ENCODE results near the gene CLPTM1. TPM values are rescaled to one million over a fixed set of nuclear protein-coding genes. Genes with fewer than 3 reads are reported as not detected.

CLPTM1 gene
- total RNA-seq, 1 donor from 2014 or later: 40.7 TPM

GRCh38 chr19:44942067-44942571 lies 13.1 kb upstream of the CLPTM1 start, which contains the start of gene APOC4:
APOC4 (plus strand) TSS chr19:44942237; CDS start chr19:44942278, 41 bp downstream.
- H3K4me3 ChIP-seq (ENCODE audit: low read length in 3 of 3): no peak within 1 kb of the TSS
- H3K36me3 ChIP-seq (ENCODE audit: control insufficient read depth in 3 of 3, insufficient read depth in 3 of 3, low read length in 3 of 3): no peaks in the 10 kb centered on the region

DNA sequence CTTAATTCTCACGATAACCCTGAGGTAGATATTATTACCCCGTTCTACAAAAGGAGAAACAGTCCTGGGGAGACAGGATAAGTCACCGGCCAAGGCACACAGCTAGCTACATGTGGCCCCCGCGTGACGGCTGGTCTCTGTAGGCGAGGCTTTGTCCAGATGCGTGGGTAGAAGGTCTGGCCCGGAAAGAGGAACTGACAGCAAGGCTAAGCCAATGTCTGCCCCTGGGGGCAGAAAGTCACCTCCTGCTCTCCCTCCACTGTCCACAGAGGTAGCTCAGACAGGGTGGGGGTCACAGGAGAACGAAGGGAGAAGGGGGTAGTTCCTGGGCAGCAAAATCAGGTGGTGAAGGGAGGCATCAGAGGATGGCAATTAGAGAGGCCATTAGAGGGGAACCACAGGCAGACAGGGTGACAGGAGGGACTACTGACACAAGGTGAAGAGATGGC lies 11.4 kb upstream of the CLPTM1 start:
- Histone ChIP-seq H3K27ac (ENCODE audit: low read depth, low read length) (no peak overlapping the region), H3K9ac (ENCODE audit: low read depth in 1 of 3, low read length in 3 of 3) (no peak overlapping the region)

More at GRCh38 chr19:44942067-44942571, 13.1 kb upstream of the CLPTM1 start, which contains the start of gene APOC4:
- no peaks in the 10 kb centered on the region for H3K27me3 ChIP-seq (ENCODE audit: control insufficient read depth in 3 of 3, insufficient read depth in 3 of 3, low read length in 3 of 3)
- H3K27ac ChIP-seq (ENCODE audit: low read depth, low read length): no peak within 1 kb of the TSS
- no peaks in the 10 kb centered on the region for H3K9me3 ChIP-seq (ENCODE audit: control insufficient read depth in 3 of 3, low read length in 3 of 3)
- no peaks in the 10 kb centered on the region for H3K4me1 ChIP-seq (ENCODE audit: control insufficient read depth in 3 of 3, insufficient read depth in 3 of 3, low read length in 3 of 3)
- H3K9ac ChIP-seq (ENCODE audit: low read depth in 1 of 3, low read length in 3 of 3): no peak within 1 kb of the TSS

DNA sequence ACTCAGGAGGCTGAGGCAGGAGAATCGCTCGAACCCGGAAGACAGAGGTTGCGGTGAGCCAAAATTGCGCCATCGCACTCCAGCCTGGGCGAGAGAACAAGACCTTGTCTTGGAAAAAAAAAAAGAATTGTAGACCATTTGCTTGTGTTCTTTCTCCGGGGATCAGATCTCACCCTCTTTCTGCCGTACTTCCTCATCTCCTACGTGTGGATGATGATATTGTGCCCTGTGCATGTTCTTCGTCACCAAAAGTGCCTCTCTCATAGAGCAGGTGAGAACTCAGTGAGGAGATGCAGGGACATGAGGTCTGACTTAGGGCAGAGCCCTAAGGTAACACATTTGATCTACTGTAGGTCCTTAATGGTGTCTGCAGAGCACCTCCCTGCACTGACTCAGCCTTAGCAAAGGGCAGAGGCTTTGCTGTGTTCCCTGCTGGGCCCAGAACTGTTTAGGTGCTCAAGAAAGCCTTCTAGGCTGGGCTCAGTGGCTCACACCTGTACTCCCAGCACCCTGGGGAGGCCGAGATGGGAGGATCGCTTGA lies 8.1 kb upstream of the CLPTM1 start:
- Histone ChIP-seq H3K9me3 (ENCODE audit: control insufficient read depth in 3 of 3, low read length in 3 of 3) (no peaks in the 10 kb centered on the region), H3K27ac (ENCODE audit: low read depth, low read length) (no peak overlapping the region), H3K9ac (ENCODE audit: low read depth in 1 of 3, low read length in 3 of 3) (no peak overlapping the region), H3K36me3 (ENCODE audit: control insufficient read depth in 3 of 3, insufficient read depth in 3 of 3, low read length in 3 of 3) (peaks cover 4 to 7% (median 4%) of the 10 kb centered on the region in 3 donors), H3K27me3 (ENCODE audit: control insufficient read depth in 3 of 3, insufficient read depth in 3 of 3, low read length in 3 of 3) (no peaks in the 10 kb centered on the region), H3K4me3 (ENCODE audit: low read length in 3 of 3) (no peak overlapping the region), H3K4me1 (ENCODE audit: control insufficient read depth in 3 of 3, insufficient read depth in 3 of 3, low read length in 3 of 3) (peaks cover 7 to 11% (median 9%) of the 10 kb centered on the region in 3 donors)

More for the DNA sequence above, 11.4 kb upstream of the CLPTM1 start:
- Histone ChIP-seq H3K9me3 (ENCODE audit: control insufficient read depth in 3 of 3, low read length in 3 of 3) (no peaks in the 10 kb centered on the region), H3K27me3 (ENCODE audit: control insufficient read depth in 3 of 3, insufficient read depth in 3 of 3, low read length in 3 of 3) (no peaks in the 10 kb centered on the region), H3K4me1 (ENCODE audit: control insufficient read depth in 3 of 3, insufficient read depth in 3 of 3, low read length in 3 of 3) (no peaks in the 10 kb centered on the region), H3K36me3 (ENCODE audit: control insufficient read depth in 3 of 3, insufficient read depth in 3 of 3, low read length in 3 of 3) (no peaks in the 10 kb centered on the region), H3K4me3 (ENCODE audit: low read length in 3 of 3) (no peak overlapping the region)

- Histone ChIP-seq H3K27me3 (ENCODE audit: control insufficient read depth in 3 of 3, insufficient read depth in 3 of 3, low read length in 3 of 3) (no peaks in the 10 kb centered on the region), H3K4me3 (ENCODE audit: low read length in 3 of 3) (no peak overlapping the region), H3K9ac (ENCODE audit: low read depth in 1 of 3, low read length in 3 of 3) (no peak overlapping the region), H3K4me1 (ENCODE audit: control insufficient read depth in 3 of 3, insufficient read depth in 3 of 3, low read length in 3 of 3) (peaks cover 7 to 12% (median 10%) of the 10 kb centered on the region in 3 donors), H3K9me3 (ENCODE audit: control insufficient read depth in 3 of 3, low read length in 3 of 3) (no peaks in the 10 kb centered on the region), H3K36me3 (ENCODE audit: control insufficient read depth in 3 of 3, insufficient read depth in 3 of 3, low read length in 3 of 3) (peaks cover 4 to 7% (median 5%) of the 10 kb centered on the region in 3 donors), H3K27ac (ENCODE audit: low read depth, low read length) (no peak overlapping the region)
Observed at GRCh38 chr19:44948237-44948636, 6.9 kb upstream of the CLPTM1 start.

- Histone ChIP-seq H3K27ac (ENCODE audit: low read depth, low read length) (no peak overlapping the region), H3K4me3 (ENCODE audit: low read length in 3 of 3) (no peak overlapping the region), H3K27me3 (ENCODE audit: control insufficient read depth in 3 of 3, insufficient read depth in 3 of 3, low read length in 3 of 3) (no peaks in the 10 kb centered on the region), H3K9ac (ENCODE audit: low read depth in 1 of 3, low read length in 3 of 3) (no peak overlapping the region), H3K9me3 (ENCODE audit: control insufficient read depth in 3 of 3, low read length in 3 of 3) (no peaks in the 10 kb centered on the region), H3K36me3 (ENCODE audit: control insufficient read depth in 3 of 3, insufficient read depth in 3 of 3, low read length in 3 of 3) (peaks cover 4 to 7% (median 5%) of the 10 kb centered on the region in 3 donors), H3K4me1 (ENCODE audit: control insufficient read depth in 3 of 3, insufficient read depth in 3 of 3, low read length in 3 of 3) (peaks cover 13 to 18% (median 16%) of the 10 kb centered on the region in 3 donors)
Observed at GRCh38 chr19:44948763-44949374, 6.3 kb upstream of the CLPTM1 start.

DNA sequence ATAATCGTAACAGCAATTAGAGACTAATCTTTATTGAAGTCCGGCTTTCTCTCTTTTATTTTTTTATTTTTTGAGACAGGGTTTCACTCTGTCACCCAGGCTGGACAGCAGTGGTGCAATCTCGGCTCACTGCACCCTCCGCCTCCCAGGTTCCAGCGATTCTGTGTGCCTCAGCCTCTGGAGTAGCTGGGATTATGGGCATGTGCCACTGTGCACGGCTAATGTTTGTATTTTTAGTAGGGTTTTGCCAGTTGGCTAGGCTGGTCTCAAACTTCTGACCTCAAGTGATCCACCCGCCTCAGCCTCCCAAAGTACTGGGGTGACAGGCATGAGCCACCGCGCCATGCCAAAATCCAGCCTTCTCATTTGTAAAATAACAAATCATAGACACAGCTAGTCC lies 5.6 kb upstream of the CLPTM1 start:
- Histone ChIP-seq H3K27ac (ENCODE audit: low read depth, low read length) (no peak overlapping the region), H3K4me3 (ENCODE audit: low read length in 3 of 3) (no peak overlapping the region), H3K27me3 (ENCODE audit: control insufficient read depth in 3 of 3, insufficient read depth in 3 of 3, low read length in 3 of 3) (no peaks in the 10 kb centered on the region), H3K9me3 (ENCODE audit: control insufficient read depth in 3 of 3, low read length in 3 of 3) (no peaks in the 10 kb centered on the region), H3K4me1 (ENCODE audit: control insufficient read depth in 3 of 3, insufficient read depth in 3 of 3, low read length in 3 of 3) (peaks cover 17 to 23% (median 20%) of the 10 kb centered on the region in 3 donors), H3K36me3 (ENCODE audit: control insufficient read depth in 3 of 3, insufficient read depth in 3 of 3, low read length in 3 of 3) (peaks cover 4 to 7% (median 5%) of the 10 kb centered on the region in 3 donors), H3K9ac (ENCODE audit: low read depth in 1 of 3, low read length in 3 of 3) (no peak overlapping the region)

DNA sequence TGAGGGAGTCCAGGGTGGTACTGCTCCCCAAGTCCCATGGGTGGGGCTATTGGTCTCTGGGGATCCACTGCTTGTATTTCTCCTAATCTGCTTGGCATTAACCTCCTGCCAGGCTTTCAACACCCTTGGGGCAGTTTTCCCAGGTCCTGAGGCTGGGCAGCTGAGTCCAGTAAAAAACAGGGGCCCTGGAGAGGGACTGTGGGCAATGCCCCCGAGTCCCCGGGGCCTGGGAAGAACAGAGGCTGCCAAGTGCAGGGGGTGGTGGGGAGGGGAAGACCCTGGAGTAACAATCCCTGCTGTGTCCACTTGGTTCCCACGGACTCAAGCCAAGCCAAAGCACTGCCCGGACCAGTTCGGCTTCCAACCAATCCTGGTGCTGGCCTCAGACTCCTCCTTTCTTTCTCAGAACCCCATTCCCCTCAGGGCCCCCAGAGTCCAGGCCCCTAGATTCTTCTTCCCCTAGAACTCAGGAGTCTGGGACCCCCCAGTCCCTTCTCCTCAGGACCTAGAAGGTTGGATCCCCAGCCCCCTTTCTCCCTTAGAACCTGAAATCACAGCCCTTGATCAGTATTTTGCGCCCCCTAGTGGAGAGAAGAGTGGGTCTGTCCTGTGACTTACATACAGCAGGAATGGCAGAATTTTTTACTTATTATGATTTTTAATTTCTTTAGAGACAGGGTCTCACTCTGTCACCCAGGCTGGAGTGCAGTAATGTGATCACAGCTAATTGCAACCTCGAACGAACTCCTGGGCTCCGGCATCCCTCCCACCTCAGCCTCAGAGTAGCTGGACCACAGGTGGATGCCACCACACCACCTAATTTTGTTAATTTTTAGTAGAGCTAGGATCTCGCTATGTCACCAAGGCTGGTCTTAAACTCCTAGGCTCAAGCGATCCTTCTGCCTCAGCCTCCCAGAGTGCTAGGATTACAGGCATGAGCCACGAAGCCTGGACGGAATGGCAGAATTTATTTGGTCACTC lies 3.7 kb upstream of the CLPTM1 start:
- peak overlapping the region in 2 of 3 donors; percentile 50 to 68 for H3K9ac ChIP-seq (ENCODE audit: low read depth in 1 of 3, low read length in 3 of 3)
- H3K27me3 ChIP-seq (ENCODE audit: control insufficient read depth in 3 of 3, insufficient read depth in 3 of 3, low read length in 3 of 3): no peaks in the 10 kb centered on the region
- peak overlapping the region; percentile 25 for H3K27ac ChIP-seq (ENCODE audit: low read depth, low read length)
- peaks cover 26 to 38% (median 31%) of the 10 kb centered on the region in 3 donors for H3K4me1 ChIP-seq (ENCODE audit: control insufficient read depth in 3 of 3, insufficient read depth in 3 of 3, low read length in 3 of 3)
- H3K36me3 ChIP-seq (ENCODE audit: control insufficient read depth in 3 of 3, insufficient read depth in 3 of 3, low read length in 3 of 3): peaks cover 4 to 7% (median 5%) of the 10 kb centered on the region in 3 donors
- no peaks in the 10 kb centered on the region for H3K9me3 ChIP-seq (ENCODE audit: control insufficient read depth in 3 of 3, low read length in 3 of 3)
- H3K4me3 ChIP-seq (ENCODE audit: low read length in 3 of 3): no peak overlapping the region

DNA sequence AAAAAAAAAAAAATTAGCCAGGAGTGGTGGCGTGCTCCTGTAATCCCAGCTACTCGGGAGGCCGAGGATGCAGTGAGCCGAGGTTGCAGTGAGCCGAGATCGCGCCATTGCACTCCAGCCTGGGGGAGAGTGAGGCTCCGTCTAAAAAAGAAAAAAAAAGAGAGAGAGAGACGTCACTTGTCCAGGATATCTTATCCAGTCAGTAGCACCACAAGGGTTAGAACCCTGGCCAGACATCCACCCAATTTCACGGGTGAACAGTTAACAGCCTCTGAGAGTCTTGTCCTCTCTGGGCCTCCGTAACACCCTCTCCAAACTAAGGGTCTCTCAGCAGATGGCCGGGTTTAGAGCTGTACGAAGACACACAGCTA lies 917 bp upstream of the CLPTM1 start:
- no peaks in the 10 kb centered on the region for H3K9me3 ChIP-seq (ENCODE audit: control insufficient read depth in 3 of 3, low read length in 3 of 3)
- H3K4me1 ChIP-seq (ENCODE audit: control insufficient read depth in 3 of 3, insufficient read depth in 3 of 3, low read length in 3 of 3): peaks cover 38 to 60% (median 44%) of the 10 kb centered on the region in 3 donors
- peak overlapping the region; percentile 83 to 95 (median 90) for H3K9ac ChIP-seq (ENCODE audit: low read depth in 1 of 3, low read length in 3 of 3)

DNA sequence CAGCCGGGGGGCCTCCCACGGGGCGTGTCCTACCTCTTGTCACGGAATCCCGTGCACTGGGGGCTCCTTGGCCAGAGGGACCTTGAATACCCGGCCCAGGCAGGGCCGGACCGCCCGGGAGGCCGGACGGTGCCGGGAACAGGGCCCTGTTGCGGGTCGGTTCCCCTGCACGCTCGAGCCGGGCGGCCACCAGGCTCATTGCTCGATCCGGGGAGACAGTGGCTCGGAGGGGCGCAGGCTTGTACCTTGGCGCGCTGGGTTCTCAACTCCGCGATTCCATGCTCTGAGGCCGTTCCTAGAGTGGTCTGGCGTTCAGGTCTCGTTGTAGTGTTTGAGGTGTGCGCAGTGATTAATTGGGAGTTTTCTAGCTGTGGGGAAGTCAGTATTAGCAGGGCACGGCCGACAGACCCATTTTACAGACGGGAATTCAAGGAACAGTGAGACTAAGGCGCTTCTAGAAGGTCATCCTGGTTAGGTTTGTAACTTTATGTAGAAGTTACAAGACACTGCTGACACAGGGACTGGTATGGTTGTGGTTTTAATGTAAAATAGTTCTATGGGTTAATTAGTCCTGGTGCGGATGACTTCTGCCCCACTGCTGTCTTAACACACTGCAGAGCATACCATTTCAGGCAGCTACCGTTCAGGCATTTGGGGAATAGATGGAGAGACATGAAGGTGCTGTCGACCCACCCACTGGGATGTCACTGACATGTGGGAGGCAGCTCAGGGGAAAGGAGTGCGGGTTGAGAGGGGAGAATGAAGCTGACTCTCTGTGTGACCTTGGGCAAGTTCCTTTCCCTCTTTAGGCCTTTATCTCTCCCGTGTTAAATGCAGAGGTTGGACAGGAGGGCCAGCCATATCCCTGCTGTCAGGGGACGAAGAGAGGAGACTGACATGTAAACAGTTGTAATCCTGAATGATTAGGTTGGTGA lies 592 bp downstream of the CLPTM1 start:
- Histone ChIP-seq H3K9ac (ENCODE audit: low read depth in 1 of 3, low read length in 3 of 3) (peak overlapping the region; percentile 94 to 99 (median 96)), H3K4me1 (ENCODE audit: control insufficient read depth in 3 of 3, insufficient read depth in 3 of 3, low read length in 3 of 3) (peaks cover 40 to 64% (median 46%) of the 10 kb centered on the region in 3 donors), H3K27me3 (ENCODE audit: control insufficient read depth in 3 of 3, insufficient read depth in 3 of 3, low read length in 3 of 3) (no peaks in the 10 kb centered on the region), H3K4me3 (ENCODE audit: low read length in 3 of 3) (peak overlapping the region; percentile 86 to 98 (median 96)), H3K27ac (ENCODE audit: low read depth, low read length) (peak overlapping the region; percentile 91), H3K36me3 (ENCODE audit: control insufficient read depth in 3 of 3, insufficient read depth in 3 of 3, low read length in 3 of 3) (peaks cover 0 to 16% (median 8%) of the 10 kb centered on the region in 3 donors), H3K9me3 (ENCODE audit: control insufficient read depth in 3 of 3, low read length in 3 of 3) (no peaks in the 10 kb centered on the region)

More for the DNA sequence above, 917 bp upstream of the CLPTM1 start:
- peak overlapping the region; percentile 91 for H3K27ac ChIP-seq (ENCODE audit: low read depth, low read length)
- no peaks in the 10 kb centered on the region for H3K27me3 ChIP-seq (ENCODE audit: control insufficient read depth in 3 of 3, insufficient read depth in 3 of 3, low read length in 3 of 3)
- H3K4me3 ChIP-seq (ENCODE audit: low read length in 3 of 3): peak overlapping the region; percentile 86 to 100 (median 96)
- peaks cover 7 to 11% (median 10%) of the 10 kb centered on the region in 3 donors for H3K36me3 ChIP-seq (ENCODE audit: control insufficient read depth in 3 of 3, insufficient read depth in 3 of 3, low read length in 3 of 3)
